GM12891 (cell line): ENCODE measurements around the gene IFT81. TPM values are rescaled to one million over a fixed set of nuclear protein-coding genes. Genes with fewer than 3 reads are reported as not detected.
"Not testable (repeated sequence)": the region's sequence is repeated elsewhere in the genome, so short reads cannot be mapped to it uniquely, and the experiment has no call there.

Experiments
- DNase-seq: peaks from one replicate; pipeline ENCODE4 v3.0.0; 2011; ENCODE audit warnings: low spot score; ENCODE audit not compliant: insufficient read length
- FAIRE-seq: peaks from 2 replicates; lab custom pipeline; 2011; peaks lifted over from hg19 to GRCh38; lab: Jason Lieb, UNC
- PAX5 ChIP-seq: IDR thresholded peaks from 2 replicates; pipeline ENCODE4 v1.6.1; 2011; ENCODE audit warnings: low read length, moderate library complexity, mild to moderate bottlenecking; ENCODE audit not compliant: insufficient read depth, severe bottlenecking
- POLR2A ChIP-seq: IDR thresholded peaks from 2 replicates; pipeline ENCODE4 v1.6.1; 2011; ENCODE audit warnings: low read depth, low read length, control low read depth
- POLR2AphosphoS5 ChIP-seq: IDR thresholded peaks from 2 replicates; pipeline ENCODE4 v1.6.1; 2011; ENCODE audit warnings: low read depth, low read length, control low read depth
- POU2F2 ChIP-seq: IDR thresholded peaks from 2 replicates; pipeline ENCODE4 v1.6.1; 2011; ENCODE audit warnings: low read depth, mild to moderate bottlenecking, control low read depth, low read length, moderate library complexity
- SPI1 ChIP-seq: IDR thresholded peaks from 2 replicates; pipeline ENCODE4 v1.6.1; 2011; ENCODE audit warnings: low read depth, low read length, control low read depth
- TAF1 ChIP-seq: IDR thresholded peaks from 2 replicates; pipeline ENCODE4 v1.6.1; 2011; ENCODE audit warnings: low read depth, low read length, control low read depth
- polyA plus RNA-seq: library from polyadenylated mRNA; unstranded; fragments of >200 nt; gene quantifications from one replicate; pipeline ENCODE4 v1.2.1, GENCODE V29; 2012; ENCODE audit warnings: low read depth, missing spikeins, inconsistent platforms; ENCODE audit not compliant: missing spikeins

Gene IFT81, protein sequence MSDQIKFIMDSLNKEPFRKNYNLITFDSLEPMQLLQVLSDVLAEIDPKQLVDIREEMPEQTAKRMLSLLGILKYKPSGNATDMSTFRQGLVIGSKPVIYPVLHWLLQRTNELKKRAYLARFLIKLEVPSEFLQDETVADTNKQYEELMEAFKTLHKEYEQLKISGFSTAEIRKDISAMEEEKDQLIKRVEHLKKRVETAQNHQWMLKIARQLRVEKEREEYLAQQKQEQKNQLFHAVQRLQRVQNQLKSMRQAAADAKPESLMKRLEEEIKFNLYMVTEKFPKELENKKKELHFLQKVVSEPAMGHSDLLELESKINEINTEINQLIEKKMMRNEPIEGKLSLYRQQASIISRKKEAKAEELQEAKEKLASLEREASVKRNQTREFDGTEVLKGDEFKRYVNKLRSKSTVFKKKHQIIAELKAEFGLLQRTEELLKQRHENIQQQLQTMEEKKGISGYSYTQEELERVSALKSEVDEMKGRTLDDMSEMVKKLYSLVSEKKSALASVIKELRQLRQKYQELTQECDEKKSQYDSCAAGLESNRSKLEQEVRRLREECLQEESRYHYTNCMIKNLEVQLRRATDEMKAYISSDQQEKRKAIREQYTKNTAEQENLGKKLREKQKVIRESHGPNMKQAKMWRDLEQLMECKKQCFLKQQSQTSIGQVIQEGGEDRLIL
- 5.7 TPM for polyA plus RNA-seq

DNA sequence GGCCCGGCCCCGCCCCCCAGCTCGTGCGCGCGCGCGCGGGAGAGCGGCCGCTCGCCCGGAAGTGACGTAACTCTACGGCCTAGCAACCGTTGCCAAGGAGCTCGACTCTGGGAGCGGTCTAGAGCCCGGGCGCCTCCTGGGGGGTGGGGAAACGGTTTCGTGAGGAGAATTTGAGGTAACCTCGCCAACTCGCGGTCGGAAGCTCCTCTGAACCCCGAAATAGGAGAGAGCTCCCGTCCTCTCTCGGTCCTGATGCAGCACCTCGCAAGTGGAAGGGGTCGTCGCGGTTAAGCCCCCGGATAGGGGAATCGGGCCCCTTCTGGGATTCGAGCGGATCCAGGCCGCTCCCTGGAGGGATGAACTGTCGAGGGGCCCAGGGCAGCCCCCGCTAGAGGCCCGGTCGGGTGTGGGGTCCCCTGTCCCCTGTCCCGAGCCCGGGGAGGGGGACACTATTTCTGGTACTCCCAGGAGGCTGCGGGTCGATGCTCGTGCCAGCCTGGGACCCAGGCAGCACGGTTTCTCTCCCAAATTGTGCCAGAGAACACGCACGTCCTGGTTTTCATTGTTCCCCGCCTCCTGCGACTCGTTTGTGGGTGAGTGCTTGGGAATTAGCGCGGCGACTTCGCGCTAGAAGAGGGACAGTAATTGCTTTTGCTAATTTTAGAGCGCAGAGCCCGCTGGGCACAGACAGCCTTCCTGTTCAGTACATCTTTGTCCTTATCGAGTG, at the start of gene IFT81:
Gene IFT81 (plus strand): TSS at position 89 of the 727 bp plus-strand sequence. CDS start 3,024 bp downstream, outside the sequence.
- peak; percentile 44; the same call in 1 of the 2 replicates for TF ChIP-seq POLR2A
- TF ChIP-seq TAF1 = no peak
- no peak for TF ChIP-seq SPI1
- peak; percentile 53; the same call in 1 of the 2 replicates for TF ChIP-seq POLR2AphosphoS5
- peak; percentile 93 for DNase-seq
- FAIRE-seq = peak; percentile 93

DNA sequence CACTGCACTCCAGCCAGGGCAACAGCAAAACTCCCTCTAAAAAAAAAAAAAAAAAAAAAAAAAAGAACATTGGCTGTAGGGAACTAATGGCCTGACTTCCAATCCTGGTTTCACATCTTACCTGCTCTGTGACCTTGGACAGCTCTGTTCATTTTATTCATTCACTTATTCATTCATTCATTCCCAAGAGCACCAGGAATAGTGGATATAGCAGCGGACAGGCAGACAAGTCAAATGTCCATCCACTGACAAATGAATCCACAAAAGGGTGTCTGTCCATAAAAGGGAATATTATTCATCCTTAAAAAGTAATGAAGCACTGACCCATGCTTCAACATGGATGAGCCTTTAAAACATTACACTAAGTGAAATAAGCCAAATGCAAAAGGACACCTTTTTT, 48.3 kb upstream of the IFT81 start:
- DNase-seq (no peak), FAIRE-seq (no peak)
- TF ChIP-seq POLR2AphosphoS5 = no peak

DNA sequence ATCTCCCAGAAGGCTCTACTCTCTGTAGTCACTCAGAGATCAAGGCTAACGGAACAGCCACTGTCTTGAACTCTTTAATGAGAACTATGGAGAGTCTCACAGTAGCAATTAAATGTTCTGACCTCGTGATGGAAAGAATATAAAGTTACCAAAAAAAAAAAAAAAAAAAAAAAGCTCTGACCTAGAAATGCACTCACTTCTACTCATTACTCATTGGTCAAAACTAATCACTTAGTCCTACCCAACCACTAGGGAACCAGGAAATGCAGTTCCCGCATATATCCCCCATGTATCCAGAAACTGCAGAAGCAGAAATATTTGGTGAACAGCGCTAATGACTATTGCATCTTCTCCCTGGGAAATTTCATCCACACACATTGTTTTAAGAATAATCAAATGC, 46.4 kb upstream of the IFT81 start:
- FAIRE-seq (no peak), DNase-seq (no peak)
- no peak for TF ChIP-seq POU2F2
- no peak for TF ChIP-seq TAF1
- TF ChIP-seq SPI1 = no peak
- TF ChIP-seq POLR2A = no peak
- TF ChIP-seq POLR2AphosphoS5 = no peak
- TF ChIP-seq PAX5 = no peak

DNA sequence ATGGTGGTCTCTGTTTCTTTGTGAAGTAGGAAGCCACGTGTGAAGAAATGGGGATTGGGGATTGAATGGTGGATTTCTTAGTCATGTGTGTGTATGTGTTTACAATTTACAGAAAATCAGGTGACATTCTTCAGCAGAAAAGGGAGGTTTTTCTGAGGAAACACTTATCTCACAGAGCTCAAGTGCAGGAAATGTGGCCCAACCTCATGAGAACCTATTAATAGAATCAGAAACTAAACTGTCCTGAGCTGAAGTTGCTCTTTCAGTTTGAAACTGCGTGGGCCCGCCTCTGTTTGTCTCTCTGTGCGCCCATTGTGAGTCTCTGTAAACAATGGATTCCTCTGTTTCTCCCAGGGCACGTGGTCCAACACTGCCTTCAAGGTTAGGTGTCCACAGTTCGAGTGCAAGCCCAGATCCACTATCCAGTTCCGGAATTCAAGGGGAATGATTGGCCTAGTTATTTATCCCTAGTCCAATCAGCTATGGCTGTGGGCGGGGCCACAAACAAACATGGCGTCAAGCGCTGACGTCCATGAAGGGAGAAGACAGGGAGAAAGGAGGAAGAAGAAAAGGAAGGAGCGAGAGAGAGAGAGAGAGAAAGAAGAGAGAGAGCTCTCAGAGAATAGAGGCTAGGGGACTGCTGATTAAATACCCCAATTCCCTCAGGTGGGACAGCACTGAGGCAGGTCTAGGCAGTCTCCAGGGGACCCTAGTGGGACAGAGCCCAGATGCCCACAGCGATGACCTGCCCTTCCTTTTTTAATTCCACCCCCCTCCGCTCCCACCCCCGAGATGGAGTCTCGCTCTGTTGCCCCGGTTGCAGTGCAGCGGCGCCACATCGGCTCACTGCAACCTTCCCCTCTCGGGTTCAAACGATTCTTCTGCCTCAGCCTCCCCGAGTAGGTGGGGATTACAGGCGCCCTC, 44.4 kb upstream of the IFT81 start:
- no peak for TF ChIP-seq POLR2A
- no peak for TF ChIP-seq SPI1
- TF ChIP-seq TAF1 = peak; percentile 75
- no peak for TF ChIP-seq PAX5
- 0 out of 2 replicates have a peak, but pooled peaks have one; percentile 16 for TF ChIP-seq POLR2AphosphoS5
- TF ChIP-seq POU2F2 = no peak
- peak; percentile 61 for DNase-seq
- FAIRE-seq = peak; percentile 94

DNA sequence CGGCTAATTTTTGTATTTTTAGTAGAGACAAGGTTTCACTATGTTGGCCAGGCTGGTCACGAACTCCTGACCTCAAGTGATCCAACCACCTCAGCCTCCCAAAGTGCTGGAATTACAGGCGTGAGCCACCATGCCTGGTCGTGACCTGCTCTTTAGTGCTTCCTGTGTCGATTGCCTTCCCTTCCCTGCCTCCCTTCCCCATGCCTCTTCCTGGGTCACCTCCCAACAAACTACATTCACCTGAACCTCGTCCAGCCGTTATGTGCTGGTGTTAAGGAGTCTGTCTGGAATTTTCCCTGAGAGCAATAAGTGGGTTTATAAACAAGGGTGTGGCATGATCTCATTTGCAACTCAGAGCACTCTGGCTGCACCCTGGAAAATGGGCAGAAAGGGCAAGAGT, 43.7 kb upstream of the IFT81 start:
- TF ChIP-seq TAF1 (no peak), POLR2AphosphoS5 (no peak), PAX5 (no peak), SPI1 (no peak), POLR2A (no peak), POU2F2 (no peak)
- FAIRE-seq = peak; percentile 41

DNA sequence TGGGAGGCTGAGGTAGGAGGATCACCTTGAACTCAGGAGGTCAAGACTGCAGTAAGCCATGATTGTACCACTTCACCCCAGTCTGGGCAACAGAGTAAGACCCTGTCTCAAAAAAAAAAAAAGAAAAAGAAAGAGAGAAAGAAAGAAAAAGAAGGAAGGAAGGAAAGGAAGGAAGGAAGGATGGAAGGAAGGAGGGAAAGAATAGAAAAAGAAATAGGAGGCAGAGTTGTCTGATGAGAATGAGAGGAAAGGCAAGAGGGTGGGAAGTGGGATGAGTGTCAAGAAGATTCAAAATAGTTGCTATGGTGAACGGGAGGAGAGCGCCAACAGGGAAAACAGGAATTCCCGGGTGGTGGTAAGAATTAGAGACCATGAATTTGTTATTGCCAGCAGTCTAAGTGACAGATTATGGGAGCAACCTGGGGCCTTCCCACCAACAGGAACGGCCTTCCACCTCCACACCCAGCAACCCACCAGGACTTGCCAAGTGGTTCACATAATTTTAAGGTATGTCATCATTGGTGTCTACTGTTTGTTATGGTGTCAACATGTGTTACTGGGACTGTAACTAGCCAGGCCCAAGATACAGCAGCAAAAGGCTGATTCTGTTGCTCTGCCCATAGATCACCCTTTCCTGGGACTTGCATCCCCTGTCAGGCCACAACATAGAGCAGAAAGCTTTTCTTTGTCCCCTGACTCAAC, 39.7 kb upstream of the IFT81 start:
- DNase-seq (no peak), FAIRE-seq (peak; percentile 23)
- TF ChIP-seq POU2F2 (no peak), TAF1 (no peak), POLR2AphosphoS5 (no peak), PAX5 (no peak), SPI1 (no peak), POLR2A (no peak)

More for the DNA sequence above, 43.7 kb upstream of the IFT81 start:
- DNase-seq = no peak

DNA sequence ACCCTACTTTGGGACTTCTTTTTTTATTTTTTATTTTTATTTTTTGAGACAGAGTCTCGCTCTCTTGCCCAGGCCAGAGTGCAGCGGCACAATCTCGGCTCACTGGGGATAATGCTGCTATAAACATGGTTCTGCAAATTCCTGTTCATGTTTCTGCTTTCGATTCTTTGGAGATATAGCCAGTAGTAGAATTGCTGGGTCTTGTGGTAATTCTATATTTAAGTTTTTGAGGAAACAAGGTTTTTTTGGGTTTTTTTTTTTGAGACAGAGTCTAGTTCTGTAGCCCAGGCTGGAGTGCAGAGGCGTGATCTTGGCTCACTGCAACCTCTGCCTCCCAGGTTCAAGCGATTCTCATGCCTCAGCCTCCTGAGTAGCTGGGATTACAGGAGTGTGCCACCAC, 35.9 kb upstream of the IFT81 start:
- DNase-seq, FAIRE-seq: not testable (repeated sequence)

DNA sequence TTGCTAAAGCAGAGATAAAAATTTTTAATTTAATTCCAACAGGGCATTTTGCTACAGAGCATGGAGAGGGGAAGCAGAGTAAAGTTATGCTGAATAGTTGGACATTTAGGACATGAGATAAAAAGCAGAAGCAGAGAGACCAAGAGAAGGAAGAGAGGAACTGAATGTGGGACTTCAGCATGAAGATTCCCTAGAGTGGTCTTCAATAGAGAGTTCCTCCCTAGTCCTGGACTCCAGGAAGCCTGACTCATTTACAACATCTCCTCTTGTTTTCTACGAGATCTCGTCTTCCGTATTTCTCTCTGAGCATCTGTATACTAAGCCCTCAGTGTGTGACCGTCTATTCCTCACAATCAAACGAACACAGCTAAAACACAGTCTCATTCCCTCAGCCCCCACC, 35.2 kb upstream of the IFT81 start:
- TF ChIP-seq POLR2A (no peak), PAX5 (no peak), POLR2AphosphoS5 (no peak), SPI1 (0 out of 2 replicates have a peak, but pooled peaks have one; percentile 13), TAF1 (no peak), POU2F2 (no peak)
- DNase-seq (no peak), FAIRE-seq (no peak)
